Muscle layer of colon (tissue), 2 donors: ENCODE results near the gene VWCE.
A peak's percentile ranks its signal among the peaks of the same experiment; 100 is the strongest.

Experiments used
- H3K27ac ChIP-seq: one replicate; pipeline ENCODE4 v1.7.0; 2013; ENCODE audit warnings: low read depth, mild to moderate bottlenecking, low read length, moderate library complexity
- H3K27me3 ChIP-seq, 2 donors: one replicate each; pipeline ENCODE4 v1.7.0; 2013; ENCODE audit warnings: low read length in 2 of 2, mild to moderate bottlenecking in 2 of 2; ENCODE audit not compliant: insufficient read depth in 2 of 2, control insufficient read depth in 1 of 2
- H3K36me3 ChIP-seq: one replicate; pipeline ENCODE4 v1.7.0; 2013; ENCODE audit warnings: mild to moderate bottlenecking, low read length; ENCODE audit not compliant: insufficient read depth
- H3K4me1 ChIP-seq: one replicate; pipeline ENCODE4 v1.7.0; 2013; ENCODE audit warnings: mild to moderate bottlenecking, low read length; ENCODE audit not compliant: insufficient read depth
- H3K4me3 ChIP-seq, 2 donors: one replicate each; pipeline ENCODE4 v1.7.0; 2013; ENCODE audit warnings: low read length in 2 of 2, low read depth in 1 of 2, mild to moderate bottlenecking in 1 of 2, moderate library complexity in 1 of 2
- H3K9ac ChIP-seq: one replicate; pipeline ENCODE4 v1.7.0; 2013; ENCODE audit warnings: low read length
- H3K9me3 ChIP-seq: one replicate; pipeline ENCODE4 v1.7.0; 2013; ENCODE audit warnings: mild to moderate bottlenecking, low read length
- donor health status: abdominal sarcoma.
- donor health status: Adenocarcinoma of cecum.

VWCE gene

DNA sequence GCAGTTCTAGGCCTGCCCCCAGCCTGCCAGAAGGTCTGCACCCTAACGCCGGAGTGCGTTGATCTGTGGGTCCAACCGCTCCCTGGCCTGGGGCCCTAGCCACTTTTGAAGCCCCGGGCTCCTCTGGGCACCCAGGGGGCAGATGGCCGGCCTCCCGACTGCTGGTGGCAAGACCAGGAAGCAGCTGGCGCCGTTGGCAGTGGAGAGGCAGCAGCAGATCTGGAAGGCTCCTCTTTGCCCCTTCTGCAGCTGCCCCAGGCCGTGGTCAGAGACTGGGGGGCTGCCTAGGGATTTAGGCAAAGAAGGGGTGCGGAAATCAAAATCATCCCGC, 445 bp upstream of the VWCE start:
- Histone ChIP-seq H3K4me1 (peaks cover 23% of the 10 kb centered on the region), H3K4me3 (peak overlapping the region in 1 of 2 donors; percentile 63), H3K9ac (no peak overlapping the region), H3K27ac (peak overlapping the region; percentile 48), H3K27me3 (peaks cover 0 to 22% of the 10 kb centered on the region in 2 donors), H3K9me3 (no peaks in the 10 kb centered on the region), H3K36me3 (peaks cover 21% of the 10 kb centered on the region)

- peaks cover 23% of the 10 kb centered on the region for H3K4me1 ChIP-seq
- H3K27me3 ChIP-seq, result peaks cover 0 to 22% of the 10 kb centered on the region in 2 donors
- peak overlapping the region; percentile 55 to 63 for H3K4me3 ChIP-seq
- H3K9me3 ChIP-seq, result no peaks in the 10 kb centered on the region
- H3K36me3 ChIP-seq, result peaks cover 7% of the 10 kb centered on the region
- no peak overlapping the region for H3K9ac ChIP-seq
- no peak overlapping the region for H3K27ac ChIP-seq
These were observed 1.0 kb downstream of the VWCE start for GRCh38 chr11:61293867-61294716.

DNA sequence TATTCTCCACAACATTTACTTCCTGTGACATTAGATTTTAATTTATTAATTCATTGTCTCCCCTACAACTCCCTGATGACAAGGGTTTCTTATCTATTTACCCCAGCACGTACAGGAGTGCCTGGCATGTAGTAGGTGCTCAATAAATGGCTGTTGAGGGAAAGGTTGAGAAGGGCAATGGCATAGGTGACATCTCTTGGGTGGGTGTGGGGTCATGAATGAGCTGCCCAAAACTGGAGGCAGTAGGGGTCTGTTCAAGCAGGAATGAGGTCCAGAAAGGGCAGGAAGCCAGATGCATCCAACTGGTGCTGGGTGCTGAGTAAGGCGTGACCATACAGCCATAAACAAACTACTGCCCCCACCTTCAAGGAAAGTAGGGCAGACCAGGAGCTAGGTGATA, 2.8 kb downstream of the VWCE start:
- H3K27ac ChIP-seq, result no peak overlapping the region
- H3K9me3 ChIP-seq, result no peaks in the 10 kb centered on the region
- peaks cover 14% of the 10 kb centered on the region for H3K4me1 ChIP-seq
- no peak overlapping the region for H3K9ac ChIP-seq
- no peaks in the 10 kb centered on the region for H3K36me3 ChIP-seq
- no peak overlapping the region for H3K4me3 ChIP-seq
- H3K27me3 ChIP-seq, result peaks cover 0 to 22% of the 10 kb centered on the region in 2 donors

DNA sequence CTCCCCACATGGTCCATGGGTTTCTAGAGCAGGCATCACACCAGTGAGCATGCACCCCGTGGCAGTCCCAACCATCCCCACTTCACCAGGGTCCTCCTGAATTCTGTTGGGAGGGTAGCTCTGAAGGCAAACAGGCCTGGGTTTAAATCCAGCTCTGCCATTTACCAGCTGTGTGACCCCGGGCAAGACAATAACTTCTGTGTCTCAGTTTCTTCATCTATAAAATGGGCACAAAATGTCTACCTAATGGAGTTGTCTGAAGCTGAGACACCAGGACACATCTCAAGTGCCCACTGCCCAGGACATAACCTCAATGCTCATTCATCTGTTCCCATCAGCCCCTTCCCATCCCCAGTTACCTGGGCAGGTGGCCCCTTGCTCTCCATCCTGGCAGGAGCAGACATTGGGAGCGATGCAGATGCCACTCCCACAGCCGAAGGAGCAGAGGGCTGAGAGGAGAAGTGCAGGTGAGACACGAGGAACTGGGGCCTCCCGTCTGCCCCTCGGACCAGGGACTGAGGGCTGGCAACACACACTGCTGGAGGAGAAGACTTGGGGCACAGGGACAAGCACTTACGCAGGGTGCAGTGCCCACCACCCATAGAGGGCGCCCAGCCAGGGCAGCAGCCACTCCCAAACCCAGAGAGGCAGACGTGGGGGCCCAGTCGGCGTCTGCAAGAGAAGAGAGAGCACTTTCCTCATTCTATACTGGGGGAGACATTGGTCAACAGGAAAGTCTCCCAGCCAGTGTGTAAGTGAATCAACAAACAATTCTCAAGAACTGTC, 4.0 kb downstream of the VWCE start:
- Histone ChIP-seq H3K4me1 (peaks cover 11% of the 10 kb centered on the region), H3K9me3 (no peaks in the 10 kb centered on the region), H3K9ac (no peak overlapping the region), H3K4me3 (no peak overlapping the region), H3K27ac (no peak overlapping the region), H3K27me3 (peaks cover 0 to 22% of the 10 kb centered on the region in 2 donors), H3K36me3 (no peaks in the 10 kb centered on the region)

DNA sequence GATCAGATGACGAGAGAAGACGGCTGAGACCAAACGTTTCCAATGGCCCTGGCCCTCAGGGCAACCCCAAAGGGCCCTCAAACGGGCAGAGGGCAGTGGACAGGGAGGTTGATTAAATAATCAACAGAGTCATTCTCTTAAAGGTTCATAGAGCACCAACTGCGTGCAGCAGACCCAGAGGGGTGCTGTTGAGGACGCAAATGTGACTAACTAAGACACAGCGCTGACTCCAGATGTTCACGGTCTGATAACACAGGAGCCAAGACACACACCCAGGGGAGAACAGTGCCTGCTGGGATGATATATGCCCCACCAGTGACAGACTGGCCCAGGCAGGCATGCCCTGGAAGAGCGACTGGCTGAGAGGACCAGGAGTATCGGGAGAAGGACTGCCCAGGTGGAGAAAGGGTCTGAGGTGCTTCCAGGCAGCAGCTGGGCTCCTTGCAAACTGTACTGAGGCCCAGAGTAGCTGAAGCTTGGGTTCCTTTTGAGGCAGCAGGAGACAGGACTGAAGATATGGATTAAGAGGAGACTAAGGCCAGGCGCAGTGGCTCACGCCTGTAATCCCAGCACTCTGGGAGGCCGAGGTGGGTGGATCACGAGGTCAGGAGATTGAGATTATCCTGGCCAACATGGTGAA, 7.7 kb downstream of the VWCE start:
- Histone ChIP-seq H3K27me3 (peaks cover 0 to 3% of the 10 kb centered on the region in 2 donors), H3K9ac (no peak overlapping the region), H3K36me3 (no peaks in the 10 kb centered on the region), H3K9me3 (no peaks in the 10 kb centered on the region), H3K4me3 (no peak overlapping the region), H3K4me1 (no peaks in the 10 kb centered on the region), H3K27ac (no peak overlapping the region)

- no peaks in the 10 kb centered on the region for H3K36me3 ChIP-seq
- no peaks in the 10 kb centered on the region for H3K9me3 ChIP-seq
- H3K9ac ChIP-seq, result no peak overlapping the region
- no peaks in the 10 kb centered on the region for H3K4me1 ChIP-seq
- no peak overlapping the region for H3K27ac ChIP-seq
- H3K27me3 ChIP-seq, result peaks cover 0 to 9% of the 10 kb centered on the region in 2 donors
- no peak overlapping the region for H3K4me3 ChIP-seq
These were observed 11.5 kb downstream of the VWCE start for GRCh38 chr11:61283613-61284012.

- Histone ChIP-seq H3K9me3 (no peaks in the 10 kb centered on the region), H3K27ac (no peak overlapping the region), H3K36me3 (no peaks in the 10 kb centered on the region), H3K4me3 (no peak overlapping the region), H3K27me3 (peaks cover 0 to 9% of the 10 kb centered on the region in 2 donors), H3K4me1 (no peaks in the 10 kb centered on the region), H3K9ac (no peak overlapping the region)
These were observed 13.4 kb downstream of the VWCE start for GRCh38 chr11:61281581-61282250.

GRCh38 chr11:61280883-61281580, 14.1 kb downstream of the VWCE start:
- Histone ChIP-seq H3K27ac (no peak overlapping the region), H3K4me3 (no peak overlapping the region), H3K36me3 (no peaks in the 10 kb centered on the region), H3K9ac (no peak overlapping the region), H3K4me1 (no peaks in the 10 kb centered on the region), H3K27me3 (peaks cover 0 to 9% of the 10 kb centered on the region in 2 donors), H3K9me3 (no peaks in the 10 kb centered on the region)

- Histone ChIP-seq H3K9me3 (no peaks in the 10 kb centered on the region), H3K27ac (no peak overlapping the region), H3K36me3 (no peaks in the 10 kb centered on the region), H3K4me1 (no peaks in the 10 kb centered on the region), H3K9ac (no peak overlapping the region), H3K27me3 (peaks cover 0 to 9% of the 10 kb centered on the region in 2 donors), H3K4me3 (no peak overlapping the region)
These were observed 15.0 kb downstream of the VWCE start for GRCh38 chr11:61279934-61280659.

DNA sequence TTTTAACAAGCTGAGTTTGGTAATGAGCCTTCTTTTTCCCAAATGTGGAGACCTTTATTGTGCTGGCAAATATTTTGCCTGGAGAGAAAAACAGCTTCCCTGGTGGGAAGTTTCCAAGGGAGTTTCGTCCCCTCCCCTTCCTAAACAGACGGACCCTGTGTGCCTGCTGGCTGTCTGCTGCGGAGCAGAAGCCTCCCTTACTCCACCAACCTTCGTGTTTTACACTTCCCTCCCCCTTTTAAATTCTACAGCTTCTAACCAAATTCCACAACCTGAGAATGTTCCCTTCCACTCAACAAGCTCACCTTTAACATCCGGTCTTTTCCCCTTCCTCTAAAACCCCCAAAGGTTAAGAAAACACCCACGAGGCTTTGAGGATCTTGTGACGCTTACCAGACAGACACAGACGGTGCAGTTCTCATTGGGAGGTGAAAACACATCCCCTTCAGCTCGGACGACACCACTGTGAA, 17.1 kb downstream of the VWCE start:
- Histone ChIP-seq H3K36me3 (no peaks in the 10 kb centered on the region), H3K9me3 (no peaks in the 10 kb centered on the region), H3K27me3 (peaks cover 0 to 9% of the 10 kb centered on the region in 2 donors), H3K27ac (no peak overlapping the region), H3K4me1 (no peaks in the 10 kb centered on the region), H3K9ac (no peak overlapping the region), H3K4me3 (no peak overlapping the region)
